Coronary artery (tissue), 2 donors: ENCODE measurements around the gene RAB34.

Source experiments
- DNase-seq: peaks from one replicate; pipeline ENCODE4 v3.0.0-alpha.2; 2017; ENCODE audit warnings: low spot score
- H3K27ac ChIP-seq, 2 donors: fragments of 200-600 bp; sonication (generic); one replicate each; pipeline ENCODE4 v1.5.1; 2016 to 2019
- H3K4me3 ChIP-seq: fragments of 200-600 bp; sonication (generic); 2 replicates; pipeline ENCODE4 v1.5.1; 2016; ENCODE audit warnings: mild to moderate bottlenecking, moderate library complexity
- TF ChIP-seq, protein P1 (sequence below): fragments of 200-600 bp; sonication (generic); IDR thresholded peaks from one replicate; pipeline ENCODE4 v1.5.1; 2019; ENCODE audit warnings: antibody characterized with exemption

The RAB34 gene, protein sequence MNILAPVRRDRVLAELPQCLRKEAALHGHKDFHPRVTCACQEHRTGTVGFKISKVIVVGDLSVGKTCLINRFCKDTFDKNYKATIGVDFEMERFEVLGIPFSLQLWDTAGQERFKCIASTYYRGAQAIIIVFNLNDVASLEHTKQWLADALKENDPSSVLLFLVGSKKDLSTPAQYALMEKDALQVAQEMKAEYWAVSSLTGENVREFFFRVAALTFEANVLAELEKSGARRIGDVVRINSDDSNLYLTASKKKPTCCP

DNA sequence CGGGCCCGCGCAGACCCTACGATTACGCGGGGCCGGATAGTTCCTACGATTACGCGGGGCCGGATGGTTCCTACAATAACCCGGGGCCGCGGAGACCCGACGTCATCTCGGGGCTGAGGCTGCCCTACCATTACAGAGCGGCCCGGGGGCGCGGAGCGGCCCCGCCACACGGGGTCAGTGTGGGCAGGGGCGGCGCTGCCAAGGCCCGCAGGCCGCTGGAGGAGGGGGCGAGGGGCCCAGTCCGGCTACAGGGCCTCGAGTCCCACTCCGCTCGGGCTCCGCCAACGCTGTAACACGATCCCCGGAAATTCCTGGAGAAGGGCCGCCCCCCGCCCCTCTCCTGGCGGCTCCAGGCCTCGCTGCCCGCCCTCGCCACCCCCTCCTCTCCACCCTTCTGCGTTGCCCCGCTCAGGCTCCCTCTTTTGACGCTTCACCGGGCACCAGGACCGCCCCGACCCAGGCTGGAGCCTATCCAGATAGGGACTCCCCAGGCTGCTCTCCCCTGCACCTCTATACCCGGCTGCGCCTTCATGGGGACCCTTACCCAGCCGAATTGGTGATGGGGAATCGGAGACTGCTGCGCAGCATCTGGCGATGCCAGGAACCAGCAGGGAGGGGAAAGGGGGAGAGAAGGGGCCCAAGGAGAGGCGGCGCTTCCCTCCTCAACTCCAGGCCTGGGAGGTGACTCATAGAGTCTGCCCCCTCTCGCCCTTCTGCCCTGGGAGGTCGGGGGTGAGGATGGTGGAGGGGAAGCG lies at the start of gene RAB34:
Gene RAB34, minus strand, starts transcription at position 291 of the 755 bp plus-strand sequence. CDS start 602 bp downstream, outside the sequence.
- DNase-seq: peak; percentile 91
- TF ChIP-seq, protein P1, sequence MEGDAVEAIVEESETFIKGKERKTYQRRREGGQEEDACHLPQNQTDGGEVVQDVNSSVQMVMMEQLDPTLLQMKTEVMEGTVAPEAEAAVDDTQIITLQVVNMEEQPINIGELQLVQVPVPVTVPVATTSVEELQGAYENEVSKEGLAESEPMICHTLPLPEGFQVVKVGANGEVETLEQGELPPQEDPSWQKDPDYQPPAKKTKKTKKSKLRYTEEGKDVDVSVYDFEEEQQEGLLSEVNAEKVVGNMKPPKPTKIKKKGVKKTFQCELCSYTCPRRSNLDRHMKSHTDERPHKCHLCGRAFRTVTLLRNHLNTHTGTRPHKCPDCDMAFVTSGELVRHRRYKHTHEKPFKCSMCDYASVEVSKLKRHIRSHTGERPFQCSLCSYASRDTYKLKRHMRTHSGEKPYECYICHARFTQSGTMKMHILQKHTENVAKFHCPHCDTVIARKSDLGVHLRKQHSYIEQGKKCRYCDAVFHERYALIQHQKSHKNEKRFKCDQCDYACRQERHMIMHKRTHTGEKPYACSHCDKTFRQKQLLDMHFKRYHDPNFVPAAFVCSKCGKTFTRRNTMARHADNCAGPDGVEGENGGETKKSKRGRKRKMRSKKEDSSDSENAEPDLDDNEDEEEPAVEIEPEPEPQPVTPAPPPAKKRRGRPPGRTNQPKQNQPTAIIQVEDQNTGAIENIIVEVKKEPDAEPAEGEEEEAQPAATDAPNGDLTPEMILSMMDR: no peak
- Histone ChIP-seq H3K4me3 (peak within 1 kb of the TSS; percentile 96), H3K27ac (peak within 1 kb of the TSS; percentile 90 to 94)

DNA sequence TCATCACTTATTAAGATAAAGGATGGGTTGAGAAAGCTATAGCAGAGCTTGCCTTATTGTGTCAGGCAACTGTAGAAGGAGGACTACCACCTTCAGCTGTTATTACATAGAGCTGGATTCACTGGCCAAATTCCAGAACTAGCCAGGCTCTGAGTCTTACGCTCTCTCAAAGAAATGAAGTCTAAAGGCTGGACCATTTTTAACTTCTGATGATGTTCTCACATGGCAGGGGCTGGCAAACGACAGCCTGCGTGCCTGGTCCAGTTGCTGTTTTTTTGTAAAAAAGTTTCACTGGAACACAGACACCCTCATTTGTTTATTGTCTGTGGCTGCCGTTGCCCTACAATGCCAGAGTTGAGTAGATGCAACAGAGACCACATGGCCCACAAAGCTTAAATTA lies 47.4 kb upstream of the RAB34 start:
- Histone ChIP-seq H3K4me3 (no peak overlapping the region), H3K27ac (no peak overlapping the region)
- TF ChIP-seq, protein P1: no peak
- DNase-seq: no peak

DNA sequence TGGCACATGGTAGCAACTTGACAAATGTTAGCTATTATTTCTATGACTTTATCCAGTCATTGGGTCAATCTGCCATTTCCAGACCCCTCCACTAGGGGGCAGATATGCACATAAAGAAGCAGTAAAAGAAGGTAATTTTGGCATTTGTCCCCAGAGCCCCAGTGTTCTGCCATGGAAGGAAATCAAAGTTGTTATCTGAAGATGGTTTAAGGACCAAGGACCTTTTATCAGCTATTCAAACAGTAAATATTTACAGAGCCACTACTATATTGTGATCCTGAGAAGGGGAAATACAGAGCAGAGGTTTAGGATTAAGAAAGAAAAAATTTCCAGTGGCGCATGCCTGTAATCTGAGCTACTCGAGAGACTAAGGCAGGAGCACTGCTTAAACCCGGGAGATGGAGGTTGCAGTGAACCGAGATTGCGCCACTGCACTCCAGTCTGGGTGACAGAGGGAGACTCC lies 46.2 kb upstream of the RAB34 start:
- TF ChIP-seq, protein P1: peak; percentile 85
- DNase-seq: no peak
- no peak overlapping the region for H3K4me3 ChIP-seq
- no peak overlapping the region for H3K27ac ChIP-seq

DNA sequence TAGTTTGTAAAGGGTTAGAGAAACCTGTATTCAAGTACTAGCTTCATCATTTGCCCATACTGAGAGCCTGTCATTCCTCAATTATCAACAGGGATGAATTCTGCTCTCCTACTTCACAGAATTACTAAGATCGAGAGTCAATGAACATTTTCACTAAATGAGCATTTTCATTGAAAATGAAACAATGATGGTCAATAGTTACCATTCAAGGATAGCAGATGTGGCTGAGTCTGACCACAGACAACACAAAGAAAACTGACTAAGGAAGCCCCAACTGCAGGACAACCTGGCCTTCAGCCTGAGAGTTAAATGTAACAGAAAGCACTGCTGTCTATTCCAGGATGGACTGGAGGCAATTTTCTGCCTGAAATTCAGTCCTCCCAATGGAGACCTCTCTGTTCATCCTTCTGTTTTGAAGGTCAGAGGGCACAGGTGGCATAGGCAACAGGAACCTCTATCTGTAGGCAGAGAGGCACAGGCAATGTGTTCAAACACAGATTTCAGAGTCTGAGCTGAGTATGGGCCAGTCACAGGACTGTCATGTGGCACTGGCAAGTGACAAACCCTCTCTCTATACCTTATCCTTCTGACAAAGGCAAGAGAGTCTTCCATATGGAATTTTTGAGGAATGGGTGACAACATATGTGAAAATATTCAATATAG lies 45.6 kb upstream of the RAB34 start:
- Histone ChIP-seq H3K4me3 (no peak overlapping the region), H3K27ac (no peak overlapping the region)
- DNase-seq: no peak
- TF ChIP-seq, protein P1: no peak

DNA sequence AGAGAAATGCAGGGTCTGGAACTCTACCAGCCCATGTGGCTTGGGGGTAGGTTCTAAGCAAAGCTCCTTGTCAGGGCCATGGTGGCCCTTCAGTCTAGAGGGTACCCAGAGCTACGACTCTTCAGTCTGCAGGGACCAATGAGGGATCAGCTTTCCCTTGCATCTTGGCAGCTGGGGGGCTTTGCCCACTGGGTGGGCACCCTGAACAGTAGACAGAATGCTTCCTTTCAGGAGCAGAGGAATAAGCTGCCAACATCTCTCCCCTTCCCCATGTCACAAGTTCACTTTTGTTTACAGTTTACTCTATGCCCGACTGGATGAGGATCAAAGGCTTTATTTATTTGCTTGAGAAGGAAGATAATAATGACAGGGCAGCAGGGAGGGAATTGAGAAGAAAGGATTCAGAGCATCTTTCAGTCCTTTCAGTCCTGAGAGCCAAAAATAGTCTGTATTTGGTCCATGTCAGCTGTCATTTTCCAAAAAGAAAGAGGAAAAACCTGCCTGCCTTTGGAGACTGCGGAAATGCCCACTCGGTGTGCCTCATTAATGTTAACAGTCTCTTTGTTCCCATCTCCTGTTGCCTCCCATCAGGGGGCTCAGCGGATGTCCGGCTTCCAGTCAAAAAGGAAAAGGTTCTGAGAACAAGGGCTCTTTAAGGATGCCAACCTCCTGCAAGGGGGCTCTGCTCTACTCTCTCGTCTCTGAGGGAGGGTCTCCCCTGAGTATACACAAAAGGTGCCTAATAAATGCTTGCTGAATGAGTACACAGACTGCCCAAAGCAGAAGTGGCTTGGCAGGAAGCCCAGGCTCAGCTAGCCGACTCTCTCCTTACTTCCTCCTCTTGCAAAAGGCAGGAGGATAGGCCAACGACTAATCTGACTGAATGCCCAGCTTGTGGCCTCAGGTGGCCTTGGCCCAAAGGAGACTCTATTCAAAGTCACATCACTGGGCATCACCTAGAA lies 43.2 kb upstream of the RAB34 start:
- no peak overlapping the region for H3K4me3 ChIP-seq
- no peak for DNase-seq
- H3K27ac ChIP-seq: no peak overlapping the region
- TF ChIP-seq, protein P1: no peak

DNA sequence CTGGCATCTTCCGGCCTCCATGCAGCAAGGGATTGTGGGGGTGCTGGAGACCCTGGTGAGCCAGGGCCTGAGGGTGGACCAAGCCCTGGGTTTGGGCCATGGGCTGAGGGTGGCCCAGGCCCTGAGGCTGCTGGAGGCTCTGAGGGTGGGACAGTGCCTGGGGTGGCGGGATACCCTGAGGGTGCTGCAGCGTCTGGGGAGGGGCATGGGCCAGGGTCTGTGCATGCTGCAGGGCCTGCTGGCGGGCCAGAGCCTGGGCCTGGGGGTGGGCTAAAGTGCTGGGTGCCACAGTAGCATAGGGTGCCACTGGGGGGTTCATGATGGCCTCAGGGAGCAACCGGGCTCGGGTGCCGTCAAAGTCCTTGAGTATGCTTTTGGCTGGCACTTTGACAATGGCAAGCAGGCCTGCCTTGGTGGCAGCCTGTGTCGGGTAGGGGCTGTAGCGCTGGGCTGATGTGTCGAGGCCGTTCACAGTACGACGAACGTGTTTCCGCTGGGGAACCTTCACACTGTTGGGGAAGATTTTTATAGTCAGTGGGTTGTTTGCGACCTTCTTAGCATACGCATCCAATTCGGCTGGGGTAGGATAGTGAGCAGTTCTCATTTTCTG lies 41.7 kb upstream of the RAB34 start:
- TF ChIP-seq, protein P1: no peak
- Histone ChIP-seq H3K4me3 (no peak overlapping the region), H3K27ac (no peak overlapping the region)
- DNase-seq: no peak
